GM12865 (cell line): Measurements from ENCODE around the gene ZFHX2.
"Not testable (repeated sequence)": the region's sequence is repeated elsewhere in the genome, so short reads cannot be mapped to it uniquely, and the experiment has no call there.

ENCODE experiments used
- DNase-seq: peaks from one replicate; pipeline ENCODE4 v3.0.0; 2010; ENCODE audit warnings: low read depth
- H3K4me3 ChIP-seq: 2 replicates; pipeline ENCODE4 v1.5.1; 2011; ENCODE audit warnings: mild to moderate bottlenecking, low read depth, low read length, control low read depth
- TF ChIP-seq, protein P1 (sequence below): IDR thresholded peaks from 2 replicates; pipeline ENCODE4 v1.5.1; 2011; ENCODE audit warnings: low read length, control low read depth, low read depth, inconsistent platforms; ENCODE audit not compliant: insufficient read depth; ENCODE audit errors: missing control alignments

ZFHX2 gene

DNA sequence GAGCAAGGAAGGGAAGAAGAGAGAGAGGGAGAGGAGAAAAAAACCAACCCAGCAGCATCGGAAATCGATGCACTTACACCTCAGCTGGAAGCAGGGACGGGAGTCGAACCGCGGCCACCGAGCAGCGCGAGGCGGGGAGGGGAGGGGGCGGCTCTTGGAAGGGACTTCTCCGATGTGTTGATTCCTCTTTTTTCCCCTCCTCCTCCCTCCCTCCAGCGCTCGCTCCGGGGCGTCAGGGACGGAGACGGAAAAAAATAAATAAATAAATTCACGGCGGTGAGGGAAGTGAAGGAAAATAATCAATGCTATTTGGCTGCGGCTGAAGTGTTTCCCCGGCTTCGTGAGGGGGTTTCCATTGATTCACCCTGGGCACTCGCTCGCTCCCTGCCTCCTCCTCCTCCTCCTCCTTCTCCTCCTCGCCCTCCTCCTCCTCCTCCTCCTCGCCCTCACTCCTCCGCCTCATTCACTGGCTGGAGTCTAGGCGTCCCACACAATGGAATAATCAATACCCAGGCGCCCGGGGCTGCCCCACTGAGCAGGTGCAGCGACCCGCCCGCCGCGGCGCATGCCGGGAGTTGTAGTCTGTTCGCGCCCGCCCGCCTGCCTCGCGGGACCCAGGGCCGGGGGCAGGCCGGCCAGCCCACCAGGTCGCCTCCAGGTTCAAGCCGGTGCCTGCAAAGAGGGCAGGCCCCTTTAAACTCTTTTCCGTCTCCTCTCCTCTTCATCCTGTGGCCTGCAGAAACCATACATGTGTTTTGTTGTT, at the start of gene ZFHX2:
Gene ZFHX2 (minus strand): TSS at position 500 of the 763 bp plus-strand sequence. CDS start 16,440 bp downstream, outside the sequence.
- H3K4me3 ChIP-seq, result peak within 1 kb of the TSS; percentile 83
- TF ChIP-seq, protein P1, sequence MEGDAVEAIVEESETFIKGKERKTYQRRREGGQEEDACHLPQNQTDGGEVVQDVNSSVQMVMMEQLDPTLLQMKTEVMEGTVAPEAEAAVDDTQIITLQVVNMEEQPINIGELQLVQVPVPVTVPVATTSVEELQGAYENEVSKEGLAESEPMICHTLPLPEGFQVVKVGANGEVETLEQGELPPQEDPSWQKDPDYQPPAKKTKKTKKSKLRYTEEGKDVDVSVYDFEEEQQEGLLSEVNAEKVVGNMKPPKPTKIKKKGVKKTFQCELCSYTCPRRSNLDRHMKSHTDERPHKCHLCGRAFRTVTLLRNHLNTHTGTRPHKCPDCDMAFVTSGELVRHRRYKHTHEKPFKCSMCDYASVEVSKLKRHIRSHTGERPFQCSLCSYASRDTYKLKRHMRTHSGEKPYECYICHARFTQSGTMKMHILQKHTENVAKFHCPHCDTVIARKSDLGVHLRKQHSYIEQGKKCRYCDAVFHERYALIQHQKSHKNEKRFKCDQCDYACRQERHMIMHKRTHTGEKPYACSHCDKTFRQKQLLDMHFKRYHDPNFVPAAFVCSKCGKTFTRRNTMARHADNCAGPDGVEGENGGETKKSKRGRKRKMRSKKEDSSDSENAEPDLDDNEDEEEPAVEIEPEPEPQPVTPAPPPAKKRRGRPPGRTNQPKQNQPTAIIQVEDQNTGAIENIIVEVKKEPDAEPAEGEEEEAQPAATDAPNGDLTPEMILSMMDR, result no peak
- DNase-seq, result peak; percentile 79

DNA sequence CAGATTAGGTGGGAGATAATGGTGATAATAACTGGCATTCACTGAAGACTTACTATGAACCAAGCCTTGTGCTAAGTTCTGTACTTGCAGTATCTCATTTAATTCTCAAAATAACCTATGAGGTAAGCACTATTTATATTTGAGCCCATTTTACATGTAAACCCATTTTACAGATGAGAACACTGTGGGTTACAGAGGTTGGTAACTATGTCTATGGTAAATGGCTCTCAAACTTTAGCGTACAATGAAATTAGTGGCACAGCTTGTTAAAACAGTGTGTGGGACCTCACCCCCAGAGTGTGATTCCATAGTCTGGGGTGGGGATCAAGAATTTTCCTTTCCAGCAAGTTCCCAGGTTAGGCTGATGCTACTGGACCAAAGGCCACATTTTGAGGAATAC, 49.2 kb upstream of the ZFHX2 start:
- DNase-seq, result no peak
- no peak overlapping the region for H3K4me3 ChIP-seq
- TF ChIP-seq, protein P1, result no peak

DNA sequence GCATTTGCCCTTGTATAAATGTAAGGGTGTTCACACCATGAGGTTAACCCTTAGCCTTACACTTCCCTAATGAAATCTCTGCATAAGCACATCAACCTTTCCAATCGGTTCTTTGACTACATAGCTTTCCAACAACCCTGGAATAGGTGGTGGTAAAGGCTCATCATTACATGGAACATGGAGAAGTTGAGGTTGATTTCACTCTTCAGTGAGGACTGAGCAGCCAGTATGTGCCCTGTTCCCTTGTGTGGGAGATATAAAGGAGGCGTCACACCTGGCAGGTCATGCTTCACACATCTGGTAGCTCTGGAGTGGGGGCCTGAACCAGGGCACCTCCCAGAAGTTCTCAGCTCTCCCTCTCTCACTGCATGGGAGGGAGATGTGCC, 48.8 kb upstream of the ZFHX2 start:
- no peak for DNase-seq
- TF ChIP-seq, protein P1, result no peak
- H3K4me3 ChIP-seq, result no peak overlapping the region

DNA sequence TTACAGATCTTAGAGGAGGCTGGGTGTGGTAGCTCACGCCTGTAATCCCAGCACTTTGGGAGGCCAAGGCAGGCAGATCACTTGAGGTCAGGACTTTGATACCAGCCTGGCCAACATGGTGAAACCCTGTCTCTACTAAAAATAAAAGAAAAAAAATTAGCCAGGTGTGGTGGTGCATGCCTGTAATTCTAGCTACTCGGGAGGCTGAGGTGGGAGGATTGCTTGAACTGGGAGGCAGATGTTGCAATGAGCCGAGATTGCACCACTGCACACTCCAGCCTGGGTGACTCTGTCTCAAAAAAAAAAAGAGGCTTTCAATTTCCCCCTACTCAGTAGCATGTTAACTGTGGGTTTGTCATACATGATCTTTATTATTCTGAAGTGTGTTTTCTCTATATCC, 42.6 kb upstream of the ZFHX2 start:
- H3K4me3 ChIP-seq, result not testable (repeated sequence)

DNA sequence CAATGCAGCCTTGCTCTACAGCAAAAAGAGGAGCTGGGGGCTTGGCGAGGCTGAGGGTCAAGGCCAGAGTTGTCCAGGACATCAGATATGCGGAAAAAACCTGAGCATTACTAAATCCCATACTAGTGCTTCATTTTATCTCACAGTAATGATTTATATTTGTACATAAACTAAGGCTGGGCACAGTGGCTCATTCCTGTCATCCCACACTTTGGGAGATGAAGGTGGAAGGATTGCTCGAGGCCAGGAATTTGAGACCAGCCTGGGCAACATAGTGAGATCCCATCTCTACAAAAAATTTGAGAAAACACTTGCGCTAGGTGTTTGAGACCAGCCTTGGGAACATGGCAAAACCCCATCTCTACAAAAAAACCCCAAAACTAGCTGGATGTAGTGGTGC, 38.6 kb upstream of the ZFHX2 start:
- TF ChIP-seq, protein P1, result no peak
- no peak for DNase-seq
- H3K4me3 ChIP-seq, result no peak overlapping the region

More for the DNA sequence above, 42.6 kb upstream of the ZFHX2 start:
- DNase-seq, result not testable (repeated sequence)

DNA sequence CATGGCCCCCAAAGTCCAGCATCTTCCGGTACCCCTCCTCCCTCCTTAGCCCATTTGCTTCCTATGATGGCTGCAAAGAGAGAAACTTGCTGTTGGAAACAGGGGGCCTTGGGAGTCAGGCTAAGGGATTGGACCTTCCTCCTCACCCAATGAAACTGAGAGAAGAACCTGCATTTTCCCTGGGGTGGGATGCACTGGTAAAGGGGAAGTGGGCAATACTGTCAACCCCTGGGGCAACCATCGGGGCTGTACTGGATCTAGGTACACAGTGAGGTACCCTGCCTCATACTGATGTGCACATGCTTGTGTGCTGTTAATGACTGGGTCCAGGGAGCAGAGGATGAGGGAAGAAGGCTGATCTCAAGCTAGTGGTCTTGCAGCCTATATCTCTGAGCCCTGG, 38.0 kb upstream of the ZFHX2 start:
- DNase-seq, result no peak
- no peak overlapping the region for H3K4me3 ChIP-seq
- TF ChIP-seq, protein P1, result no peak

DNA sequence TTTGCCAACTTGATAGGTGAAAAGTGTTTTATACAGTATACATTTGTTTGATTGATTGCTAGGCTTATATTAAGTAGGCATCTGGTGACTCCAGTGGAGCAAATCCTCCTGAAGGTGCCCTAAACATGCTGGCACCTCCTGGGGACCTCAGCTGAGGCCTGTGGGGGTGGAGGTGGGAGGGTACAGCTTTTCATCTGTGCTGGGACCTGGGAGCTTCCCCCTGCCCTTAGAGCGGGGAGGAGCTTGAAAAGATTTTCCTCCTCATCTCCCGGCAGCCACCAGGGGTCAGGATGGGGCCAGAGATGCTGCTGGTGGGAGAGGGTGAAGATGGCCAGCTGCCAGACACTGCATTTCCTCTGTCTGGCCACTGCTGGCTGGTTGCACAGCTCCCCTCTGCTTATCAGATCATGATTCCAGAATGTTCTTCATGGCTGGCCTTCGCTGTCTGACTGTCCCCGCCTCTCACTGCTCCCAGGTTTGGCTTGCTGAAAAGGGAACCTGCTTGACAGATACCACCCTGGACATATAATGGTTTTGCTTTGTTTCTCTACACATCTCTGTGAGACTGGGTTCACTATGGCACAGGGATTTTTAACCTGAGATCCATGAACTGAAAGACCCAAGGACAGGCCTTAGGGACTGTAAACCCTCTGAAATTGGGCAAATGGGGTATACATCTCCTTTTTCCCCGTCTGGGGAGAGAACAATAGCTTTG, 37.5 kb upstream of the ZFHX2 start:
- TF ChIP-seq, protein P1, result peak; percentile 88
- no peak overlapping the region for H3K4me3 ChIP-seq
- peak; percentile 93 for DNase-seq

DNA sequence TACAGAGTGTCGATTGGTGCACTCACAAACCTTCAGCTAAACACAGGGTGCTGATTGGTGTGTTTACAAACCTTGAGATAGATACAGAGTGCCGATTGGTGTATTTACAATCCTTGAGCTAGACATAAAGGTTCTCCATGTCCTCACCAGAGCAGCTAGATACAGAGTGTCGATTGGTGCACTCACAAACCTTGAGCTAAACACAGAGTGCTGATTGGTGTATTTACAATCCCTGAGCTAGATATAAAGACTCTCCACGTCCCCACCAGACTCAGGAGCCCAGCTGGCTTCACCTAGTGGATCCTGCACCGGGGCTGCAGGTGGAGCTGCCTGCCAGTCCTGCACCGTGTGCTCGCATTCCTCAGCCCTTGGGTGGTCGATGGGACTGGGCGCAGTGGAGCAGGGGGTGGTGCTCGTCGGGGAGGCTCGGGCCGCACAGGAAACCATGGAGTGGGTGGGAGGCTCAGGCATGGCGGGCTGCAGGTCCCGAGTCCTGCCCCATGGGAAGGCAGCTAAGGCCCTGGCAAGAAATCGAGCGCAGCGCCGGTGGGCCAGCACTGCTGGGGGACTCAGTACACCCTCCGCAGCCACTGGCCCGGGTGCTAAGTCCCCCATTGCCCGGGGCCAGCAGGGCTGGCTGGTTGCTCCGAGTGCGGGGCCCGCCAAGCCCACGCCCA, 33.1 kb upstream of the ZFHX2 start:
- DNase-seq, result not testable (repeated sequence)

DNA sequence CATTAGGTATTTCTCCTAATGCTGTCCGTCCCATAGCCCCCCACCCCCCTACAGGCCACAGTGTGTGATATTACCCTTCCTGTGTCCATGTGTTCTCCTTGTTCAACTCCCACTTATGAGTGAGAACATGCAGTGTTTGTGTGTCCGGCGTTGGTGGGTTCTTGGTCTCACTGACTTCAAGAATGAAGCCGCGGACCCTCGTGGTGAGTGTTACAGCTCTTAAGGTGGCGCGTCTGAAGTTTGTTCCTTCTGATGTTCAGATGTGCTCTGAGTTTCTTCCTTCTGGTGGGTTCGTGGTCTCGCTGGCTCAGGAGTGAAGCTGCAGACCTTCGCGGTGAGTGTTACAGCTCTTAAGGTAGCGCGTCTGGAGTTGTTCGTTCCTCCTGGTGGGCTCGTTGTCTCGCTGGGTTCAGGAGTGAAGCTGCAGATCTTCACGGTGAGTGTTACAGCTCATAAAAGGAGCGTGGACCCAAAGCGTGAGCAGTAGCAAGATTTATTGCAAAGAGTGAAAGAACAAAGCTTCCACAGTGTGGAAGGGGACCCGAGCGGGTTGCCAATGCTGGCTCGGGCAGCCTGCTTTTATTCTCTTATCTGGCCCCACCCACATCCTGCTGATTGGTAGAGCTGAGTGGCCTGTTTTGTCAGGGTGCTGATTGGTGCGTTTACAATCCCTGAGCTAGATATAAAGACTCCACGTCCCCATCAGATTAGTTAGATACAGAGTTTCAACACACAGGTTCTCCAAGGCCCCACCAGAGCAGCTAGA, 32.4 kb upstream of the ZFHX2 start:
- DNase-seq, H3K4me3 ChIP-seq: not testable (repeated sequence)

More for the DNA sequence above, 33.1 kb upstream of the ZFHX2 start:
- not testable (repeated sequence) for H3K4me3 ChIP-seq
